ENCODE results near the gene PMP22. TPM values are rescaled to one million over a fixed set of nuclear protein-coding genes. Genes with fewer than 3 reads are reported as not detected.

The PMP22 gene
- total and polyA plus RNA-seq, 2 of the 13 experiments (the other 11 are each of a cell fraction or from before 2014, with no cell fraction given): 5.7 to 6.2 TPM

DNA sequence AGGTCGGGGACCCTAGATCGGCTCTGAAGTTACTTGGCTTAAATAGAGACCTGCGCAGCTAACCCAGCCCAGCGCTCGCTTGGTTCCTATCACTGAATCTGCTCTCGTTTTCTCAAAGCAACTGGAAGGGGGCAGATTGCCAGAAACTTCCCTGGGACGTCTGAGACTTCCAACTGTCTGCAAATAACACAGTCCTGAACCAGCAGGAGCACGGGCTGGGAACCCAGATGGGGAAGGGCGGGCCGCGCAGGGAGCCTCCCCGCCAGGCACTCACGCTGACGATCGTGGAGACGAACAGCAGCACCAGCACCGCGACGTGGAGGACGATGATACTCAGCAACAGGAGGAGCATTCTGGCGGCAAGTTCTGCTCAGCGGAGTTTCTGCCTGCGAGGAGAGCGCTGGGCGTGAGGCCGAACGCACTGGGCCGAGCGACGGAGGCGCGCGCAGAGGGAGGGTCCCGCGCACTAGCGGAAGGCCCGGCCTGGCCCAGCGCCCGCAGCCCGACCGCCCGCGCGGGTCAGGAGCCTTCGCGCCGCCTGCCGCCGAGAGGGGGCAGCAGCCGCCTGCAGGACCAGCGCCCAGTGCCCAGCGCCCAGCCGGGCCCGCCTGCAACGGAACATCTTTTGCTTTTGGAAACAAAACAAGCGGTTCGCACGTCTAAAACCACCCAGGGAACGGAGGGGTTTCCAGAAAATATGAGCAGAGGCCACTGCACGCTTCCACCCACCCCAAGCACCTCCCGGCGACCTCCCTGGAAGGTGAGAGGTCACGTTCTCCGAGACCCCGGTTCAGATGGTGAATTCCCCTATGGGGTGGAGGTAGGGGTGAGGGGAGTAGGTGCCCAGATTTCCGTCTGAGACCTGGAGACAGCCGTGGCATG is 4.5 kb downstream of the PMP22 start (continued):
- TF ChIP-seq, protein P1, sequence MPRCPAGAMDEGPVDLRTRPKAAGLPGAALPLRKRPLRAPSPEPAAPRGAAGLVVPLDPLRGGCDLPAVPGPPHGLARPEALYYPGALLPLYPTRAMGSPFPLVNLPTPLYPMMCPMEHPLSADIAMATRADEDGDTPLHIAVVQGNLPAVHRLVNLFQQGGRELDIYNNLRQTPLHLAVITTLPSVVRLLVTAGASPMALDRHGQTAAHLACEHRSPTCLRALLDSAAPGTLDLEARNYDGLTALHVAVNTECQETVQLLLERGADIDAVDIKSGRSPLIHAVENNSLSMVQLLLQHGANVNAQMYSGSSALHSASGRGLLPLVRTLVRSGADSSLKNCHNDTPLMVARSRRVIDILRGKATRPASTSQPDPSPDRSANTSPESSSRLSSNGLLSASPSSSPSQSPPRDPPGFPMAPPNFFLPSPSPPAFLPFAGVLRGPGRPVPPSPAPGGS (CRISPR knock-in tag; IDR thresholded peaks at IDR 0.05): peak; percentile 72; the same call in 1 of the 2 replicates
- TF ChIP-seq SAFB2 (CRISPR knock-in tag; IDR thresholded peaks at IDR 0.05; ENCODE audit: borderline replicate concordance, low read depth): no peak; the same call in 1 of the 2 replicates
- TF ChIP-seq, protein P2, sequence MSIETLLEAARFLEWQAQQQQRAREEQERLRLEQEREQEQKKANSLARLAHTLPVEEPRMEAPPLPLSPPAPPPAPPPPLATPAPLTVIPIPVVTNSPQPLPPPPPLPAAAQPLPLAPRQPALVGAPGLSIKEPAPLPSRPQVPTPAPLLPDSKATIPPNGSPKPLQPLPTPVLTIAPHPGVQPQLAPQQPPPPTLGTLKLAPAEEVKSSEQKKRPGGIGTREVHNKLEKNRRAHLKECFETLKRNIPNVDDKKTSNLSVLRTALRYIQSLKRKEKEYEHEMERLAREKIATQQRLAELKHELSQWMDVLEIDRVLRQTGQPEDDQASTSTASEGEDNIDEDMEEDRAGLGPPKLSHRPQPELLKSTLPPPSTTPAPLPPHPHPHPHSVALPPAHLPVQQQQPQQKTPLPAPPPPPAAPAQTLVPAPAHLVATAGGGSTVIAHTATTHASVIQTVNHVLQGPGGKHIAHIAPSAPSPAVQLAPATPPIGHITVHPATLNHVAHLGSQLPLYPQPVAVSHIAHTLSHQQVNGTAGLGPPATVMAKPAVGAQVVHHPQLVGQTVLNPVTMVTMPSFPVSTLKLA (IDR thresholded peaks at IDR 0.05): no peak
- TF ChIP-seq PAX8 (CRISPR knock-in tag; IDR thresholded peaks at IDR 0.05; ENCODE audit: borderline replicate concordance): no peak
- TF ChIP-seq ZFP82 (CRISPR knock-in tag; IDR thresholded peaks at IDR 0.05; ENCODE audit: borderline replicate concordance): no peak
- no peak for TF ChIP-seq RBM39 (IDR thresholded peaks at IDR 0.05; ENCODE audit: low read depth, low read length, poor library complexity, severe bottlenecking)
- no peak for TF ChIP-seq GATA4 (IDR thresholded peaks at IDR 0.05; ENCODE audit: borderline replicate concordance, low read depth)
- TF ChIP-seq, protein P3, sequence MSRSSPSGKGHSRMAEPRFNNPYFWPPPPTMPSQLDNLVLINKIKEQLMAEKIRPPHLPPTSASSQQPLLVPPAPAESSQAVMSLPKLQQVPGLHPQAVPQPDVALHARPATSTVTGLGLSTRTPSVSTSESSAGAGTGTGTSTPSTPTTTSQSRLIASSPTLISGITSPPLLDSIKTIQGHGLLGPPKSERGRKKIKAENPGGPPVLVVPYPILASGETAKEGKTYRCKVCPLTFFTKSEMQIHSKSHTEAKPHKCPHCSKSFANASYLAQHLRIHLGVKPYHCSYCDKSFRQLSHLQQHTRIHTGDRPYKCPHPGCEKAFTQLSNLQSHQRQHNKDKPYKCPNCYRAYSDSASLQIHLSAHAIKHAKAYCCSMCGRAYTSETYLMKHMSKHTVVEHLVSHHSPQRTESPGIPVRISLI (CRISPR knock-in tag; IDR thresholded peaks at IDR 0.05; ENCODE audit: borderline replicate concordance): no peak
- peak; percentile 67; the same call in 1 of the 2 replicates for TF ChIP-seq SRY (CRISPR knock-in tag; IDR thresholded peaks at IDR 0.05)
- TF ChIP-seq THAP7 (CRISPR knock-in tag; IDR thresholded peaks at IDR 0.05): peak; percentile 57; the same call in 1 of the 2 replicates
- TF ChIP-seq ZNF674 (CRISPR knock-in tag; IDR thresholded peaks at IDR 0.05; ENCODE audit: low read depth): no peak
- TF ChIP-seq, protein P4, sequence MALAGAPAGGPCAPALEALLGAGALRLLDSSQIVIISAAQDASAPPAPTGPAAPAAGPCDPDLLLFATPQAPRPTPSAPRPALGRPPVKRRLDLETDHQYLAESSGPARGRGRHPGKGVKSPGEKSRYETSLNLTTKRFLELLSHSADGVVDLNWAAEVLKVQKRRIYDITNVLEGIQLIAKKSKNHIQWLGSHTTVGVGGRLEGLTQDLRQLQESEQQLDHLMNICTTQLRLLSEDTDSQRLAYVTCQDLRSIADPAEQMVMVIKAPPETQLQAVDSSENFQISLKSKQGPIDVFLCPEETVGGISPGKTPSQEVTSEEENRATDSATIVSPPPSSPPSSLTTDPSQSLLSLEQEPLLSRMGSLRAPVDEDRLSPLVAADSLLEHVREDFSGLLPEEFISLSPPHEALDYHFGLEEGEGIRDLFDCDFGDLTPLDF (CRISPR knock-in tag; IDR thresholded peaks at IDR 0.05): no peak
- no peak for TF ChIP-seq PRMT3 (CRISPR knock-in tag; IDR thresholded peaks at IDR 0.05; ENCODE audit: borderline replicate concordance, low read depth)
- TF ChIP-seq RBAK (CRISPR knock-in tag; IDR thresholded peaks at IDR 0.05): no peak
- no peak for TF ChIP-seq ZNF24 (IDR thresholded peaks at IDR 0.05)
- TF ChIP-seq KMT2A (CRISPR knock-in tag; IDR thresholded peaks at IDR 0.05): no peak; the same call in 1 of the 2 replicates
- TF ChIP-seq SMARCE1 (IDR thresholded peaks at IDR 0.05; ENCODE audit: borderline replicate concordance): no peak
- TF ChIP-seq HNRNPK (IDR thresholded peaks at IDR 0.05; ENCODE audit: low read depth, low read length, poor library complexity, severe bottlenecking): no peak
- no peak for TF ChIP-seq ZNF615 (CRISPR knock-in tag; IDR thresholded peaks at IDR 0.05; ENCODE audit: borderline replicate concordance)
- TF ChIP-seq RFX3 (CRISPR knock-in tag; IDR thresholded peaks at IDR 0.05): no peak

Data from HepG2 (cell line).